ENCODE measurements around the gene SOBP.

SOBP gene

GRCh38 chr6:107642095-107642860 lies 152.4 kb downstream of the SOBP start:
- DNase-seq, result peak; percentile 32

GRCh38 chr6:107642861-107643328 lies 153.0 kb downstream of the SOBP start:
- DNase-seq, result no peak

- DNase-seq, result no peak
These were observed 154.6 kb downstream of the SOBP start for GRCh38 chr6:107644513-107644912.

GRCh38 chr6:107645740-107646139 lies 155.8 kb downstream of the SOBP start:
- DNase-seq, result no peak

- no peak for DNase-seq
These were observed 156.3 kb downstream of the SOBP start for GRCh38 chr6:107646176-107646575.

- no peak for DNase-seq
These were observed 157.0 kb downstream of the SOBP start for GRCh38 chr6:107646776-107647438.

- DNase-seq, result no peak
These were observed 157.6 kb downstream of the SOBP start for GRCh38 chr6:107647439-107647948.

- DNase-seq, result no peak
These were observed 159.1 kb downstream of the SOBP start for GRCh38 chr6:107648983-107649382.

GRCh38 chr6:107652526-107653182 lies 162.7 kb downstream of the SOBP start:
- peak; percentile 53 for DNase-seq

- no peak for DNase-seq
These were observed 163.3 kb downstream of the SOBP start for GRCh38 chr6:107653183-107653580.

- no peak for DNase-seq
These were observed 164.0 kb downstream of the SOBP start for GRCh38 chr6:107653861-107654394.

GRCh38 chr6:107654764-107655163 lies 164.8 kb downstream of the SOBP start:
- DNase-seq, result peak; percentile 87

- peak; percentile 29 for DNase-seq
These were observed 165.3 kb downstream of the SOBP start for GRCh38 chr6:107655245-107655644.

GRCh38 chr6:107655864-107656263 lies 165.9 kb downstream of the SOBP start:
- DNase-seq, result no peak

- peak; percentile 29 for DNase-seq
These were observed 166.5 kb downstream of the SOBP start for GRCh38 chr6:107656401-107656800.

GRCh38 chr6:107656883-107657282 lies 167.0 kb downstream of the SOBP start:
- DNase-seq, result no peak

GRCh38 chr6:107657373-107657754 lies 167.4 kb downstream of the SOBP start:
- no peak for DNase-seq

GRCh38 chr6:107657755-107658461 lies 168.0 kb downstream of the SOBP start:
- peak; percentile 81 for DNase-seq

GRCh38 chr6:107658920-107659865 lies 169.3 kb downstream of the SOBP start:
- no peak for DNase-seq

- DNase-seq, result no peak
These were observed 170.9 kb downstream of the SOBP start for GRCh38 chr6:107660839-107661238.

- DNase-seq, result no peak
These were observed 171.4 kb downstream of the SOBP start for GRCh38 chr6:107661291-107661690.

Data from inflammatory macrophage treated with lipopolysaccharide for 4 hours (primary cell).